GM21717 (cell line): ENCODE measurements around the gene ARL8A.
"Not testable (repeated sequence)": the region's sequence is repeated elsewhere in the genome, so short reads cannot be mapped to it uniquely, and the experiment has no call there.

Experiments
- ATAC-seq: cut with Tn5 transposase; IDR thresholded peaks from one replicate; pipeline ENCODE4 v1.9.1; 2021; ENCODE audit warnings: mild to moderate bottlenecking, moderate library complexity; ENCODE audit not compliant: unreplicated experiment

ARL8A gene

GRCh38 chr1:202159534-202160371, 15.2 kb upstream of the ARL8A start:
- ATAC-seq, result peak; percentile 34

GRCh38 chr1:202158810-202159533, 14.4 kb upstream of the ARL8A start:
- no peak for ATAC-seq

GRCh38 chr1:202157945-202158344, 13.4 kb upstream of the ARL8A start:
- ATAC-seq, result no peak

GRCh38 chr1:202156590-202156989, 12.1 kb upstream of the ARL8A start:
- ATAC-seq, result no peak

GRCh38 chr1:202155478-202156021, 11.0 kb upstream of the ARL8A start:
- ATAC-seq, result no peak

- ATAC-seq, result no peak
Measured at GRCh38 chr1:202154766-202155477, 10.4 kb upstream of the ARL8A start.

GRCh38 chr1:202154148-202154765, 9.7 kb upstream of the ARL8A start:
- no peak for ATAC-seq

- ATAC-seq, result no peak
Measured at GRCh38 chr1:202153284-202153683, 8.7 kb upstream of the ARL8A start.

- ATAC-seq, result no peak
Measured at GRCh38 chr1:202152399-202152798, 7.9 kb upstream of the ARL8A start.

- no peak for ATAC-seq
Measured at GRCh38 chr1:202151045-202151444, 6.5 kb upstream of the ARL8A start.

GRCh38 chr1:202150602-202151001, 6.1 kb upstream of the ARL8A start:
- ATAC-seq, result no peak

GRCh38 chr1:202150187-202150586, 5.7 kb upstream of the ARL8A start:
- ATAC-seq, result no peak

- ATAC-seq, result no peak
Measured at GRCh38 chr1:202149566-202149965, 5.0 kb upstream of the ARL8A start.

- no peak for ATAC-seq
Measured at GRCh38 chr1:202148391-202148790, 3.9 kb upstream of the ARL8A start.

GRCh38 chr1:202146993-202147392, 2.5 kb upstream of the ARL8A start:
- no peak for ATAC-seq

GRCh38 chr1:202146279-202146678, 1.7 kb upstream of the ARL8A start:
- no peak for ATAC-seq

- not testable (repeated sequence) for ATAC-seq
Measured at GRCh38 chr1:202145744-202146140, 1.2 kb upstream of the ARL8A start.

GRCh38 chr1:202145068-202145743, 669 bp upstream of the ARL8A start:
- no peak for ATAC-seq

- ATAC-seq, result peak; percentile 46
Measured at GRCh38 chr1:202143768-202144401, 652 bp downstream of the ARL8A start.
